GM23338 (cell line): Measurements from ENCODE around the gene KIF21A.

Experiments
- CTCF ChIP-seq, 2 experiments: fragments of 200-600 bp in 1 of 2; sonication (generic) in 1 of 2; conservative IDR thresholded peaks; 2 replicates each; pipeline versions ENCODE4 v1.5.1 to v1.6.1; 2016 to 2017; ENCODE audit warnings: antibody characterized with exemption in 2 of 2, low read depth in 2 of 2, mild to moderate bottlenecking in 2 of 2, moderate library complexity in 1 of 2
- EZH2 ChIP-seq: fragments of 200-600 bp; sonication (generic); IDR thresholded peaks from one replicate; pipeline ENCODE4 v1.8.0; 2017; ENCODE audit warnings: antibody characterized with exemption, mild to moderate bottlenecking, low read depth; ENCODE audit not compliant: unreplicated experiment
- NANOG ChIP-seq: IDR thresholded peaks from 2 replicates; pipeline ENCODE4 v1.6.1; 2016; ENCODE audit warnings: antibody characterized with exemption, borderline replicate concordance
- POLR2AphosphoS5 ChIP-seq: IDR thresholded peaks from 2 replicates; pipeline ENCODE4 v1.6.1; 2016; ENCODE audit warnings: antibody characterized with exemption, low read depth

DNA sequence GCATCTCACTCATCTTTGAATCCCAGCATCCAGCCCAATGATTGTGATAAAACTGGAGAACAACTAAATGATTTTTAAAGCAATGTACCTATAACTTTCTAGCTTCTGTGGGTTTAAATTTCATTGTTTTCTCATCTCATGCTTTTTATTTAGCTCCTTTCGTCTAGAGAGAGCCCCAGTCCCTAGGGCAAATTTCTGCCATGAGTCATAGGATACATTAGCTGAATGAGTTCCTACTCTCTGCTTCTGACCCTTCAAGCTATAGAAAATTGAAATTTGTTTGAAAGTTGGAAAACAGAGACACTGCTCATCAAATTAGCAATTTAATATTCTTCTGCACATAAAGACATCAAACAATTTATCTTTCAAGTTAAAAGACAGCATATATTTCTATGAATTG, 113.9 kb downstream of the KIF21A start:
- TF ChIP-seq CTCF (conservative IDR thresholded peaks at IDR 0.05; ENCODE audit: low read depth in 2 of 2) = no peak
- TF ChIP-seq NANOG = no peak
- TF ChIP-seq POLR2AphosphoS5 = no peak
- TF ChIP-seq EZH2 = no peak
